PFSK-1 (cell line): ENCODE data around the gene ADAMTS13.

Experiments used
- FOXP2 ChIP-seq: optimal IDR thresholded peaks from 2 replicates; pipeline ENCODE3; 2011; ENCODE audit warnings: borderline replicate concordance, control low read depth, inconsistent platforms; ENCODE audit not compliant: insufficient read depth; ENCODE audit errors: extremely low read length, extremely low read depth
- POLR2AphosphoS5 ChIP-seq: IDR thresholded peaks from 2 replicates; pipeline ENCODE4 v1.6.1; 2012; ENCODE audit warnings: low read depth, mild to moderate bottlenecking, control low read depth, low read length, moderate library complexity
- REST ChIP-seq, 2 experiments: IDR thresholded peaks; 2 replicates each; pipeline versions ENCODE4 v1.6.1 to v1.8.0; 2011 to 2012; ENCODE audit warnings: low read depth in 2 of 2, low read length in 2 of 2, control low read depth in 1 of 2, inconsistent platforms in 1 of 2, mild to moderate bottlenecking in 1 of 2, moderate library complexity in 1 of 2; ENCODE audit not compliant: insufficient read depth in 1 of 2
- SIN3A ChIP-seq: IDR thresholded peaks from 2 replicates; pipeline ENCODE4 v1.6.1; 2012; ENCODE audit warnings: mild to moderate bottlenecking, low read length, moderate library complexity, borderline replicate concordance; ENCODE audit not compliant: insufficient read depth
- TAF1 ChIP-seq: IDR thresholded peaks from 2 replicates; pipeline ENCODE4 v1.6.1; 2012; ENCODE audit warnings: low read length, control low read depth, borderline replicate concordance; ENCODE audit not compliant: insufficient read depth

The ADAMTS13 gene

DNA sequence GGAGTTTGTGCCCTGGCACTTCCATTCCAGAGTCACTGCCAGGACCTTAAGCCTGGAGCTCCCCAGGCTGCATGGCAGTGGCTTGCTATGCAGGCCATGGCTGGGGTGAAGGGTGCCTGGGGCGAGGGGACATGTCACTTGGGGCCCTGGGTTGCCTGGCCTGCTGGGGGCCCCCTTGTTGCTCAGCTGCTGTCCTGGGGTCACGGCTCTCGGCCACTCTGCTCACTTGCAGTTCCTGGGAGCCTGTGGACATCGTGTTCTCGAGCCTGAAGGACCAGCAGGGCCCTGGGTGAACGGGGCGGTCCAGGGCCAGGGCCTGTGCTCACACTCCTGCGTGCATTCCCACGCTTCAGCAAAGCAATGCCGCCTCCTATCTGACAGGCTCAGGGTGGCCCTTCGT lies 71.3 kb downstream of the ADAMTS13 start:
- TF ChIP-seq TAF1 = no peak

DNA sequence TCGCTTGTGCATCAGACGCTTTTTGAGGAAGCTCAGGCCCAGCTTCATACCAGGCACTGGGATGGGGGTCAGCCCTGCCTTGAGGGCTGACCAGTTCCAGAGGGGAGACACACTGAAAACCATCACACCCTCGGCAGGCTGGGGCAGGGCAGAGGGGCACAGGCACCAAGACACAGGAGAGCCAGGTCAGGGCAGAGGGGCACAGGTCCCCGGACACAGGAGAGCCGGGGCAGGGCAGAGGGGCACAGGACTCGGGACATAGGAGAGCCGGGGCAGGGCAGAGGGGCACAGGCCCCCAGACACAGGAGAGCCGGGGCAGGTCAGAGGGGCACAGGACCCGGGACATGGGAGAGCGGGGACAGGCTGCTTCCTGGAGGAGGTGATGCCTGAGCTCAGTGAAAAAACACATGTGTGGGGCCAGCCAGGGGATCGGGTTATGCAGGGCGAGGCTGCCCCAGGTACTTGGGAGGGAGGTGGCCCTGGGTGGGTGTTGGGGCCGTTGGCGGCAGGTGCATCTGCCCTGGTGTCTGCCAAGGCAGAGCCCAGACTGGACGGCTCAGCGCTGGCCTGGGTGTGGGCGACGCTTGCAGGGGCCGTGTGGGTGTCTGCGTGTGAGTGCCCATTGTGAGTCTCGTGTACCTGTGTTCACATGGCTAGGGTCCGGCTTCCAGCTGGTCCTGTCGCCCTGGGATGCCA lies 71.8 kb downstream of the ADAMTS13 start:
- TF ChIP-seq POLR2AphosphoS5 (no peak), REST (IDR thresholded peaks at IDR 0.05; ENCODE audit: insufficient read depth in 1 of 2, low read depth in 2 of 2, low read length in 2 of 2) (no peak), TAF1 (no peak), SIN3A (no peak), FOXP2 (no peak)

DNA sequence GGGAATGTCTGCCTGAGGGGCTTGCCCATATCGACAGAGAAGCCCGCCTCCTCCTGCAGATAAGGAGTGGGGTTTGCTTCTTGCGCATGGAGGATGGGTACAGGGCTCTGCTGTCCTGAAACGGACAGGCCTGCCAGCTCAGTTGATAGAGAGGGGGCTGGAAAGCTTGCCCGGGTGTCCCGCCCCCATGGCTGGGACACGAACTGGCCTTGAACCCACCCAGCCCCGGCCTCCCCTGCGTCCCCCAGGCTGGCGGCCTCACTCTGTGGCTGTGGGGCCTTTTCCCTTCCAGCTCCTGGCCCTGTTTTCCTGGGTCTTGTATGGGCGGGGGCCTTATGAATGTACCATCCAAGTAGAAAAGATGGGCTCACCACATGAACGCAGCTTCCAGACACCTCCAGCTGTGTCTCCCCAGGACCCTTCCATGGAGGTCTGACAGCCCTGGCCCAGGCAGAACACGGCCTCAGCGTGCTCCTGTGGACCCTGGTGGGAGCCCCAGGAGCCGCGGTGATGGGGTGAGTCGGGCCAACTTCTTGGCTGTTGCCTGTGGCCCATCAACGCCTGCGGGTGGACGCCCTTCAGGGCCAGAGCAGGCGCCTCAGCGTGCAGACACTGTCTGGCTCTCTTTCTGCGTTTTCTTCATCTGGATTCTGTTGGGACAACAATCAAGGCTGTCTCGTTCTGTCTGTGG lies 72.6 kb downstream of the ADAMTS13 start:
- no peak for TF ChIP-seq TAF1
- TF ChIP-seq FOXP2 = no peak
- no peak for TF ChIP-seq SIN3A
- no peak for TF ChIP-seq REST (IDR thresholded peaks at IDR 0.05; ENCODE audit: insufficient read depth in 1 of 2, low read depth in 2 of 2, low read length in 2 of 2)
- TF ChIP-seq POLR2AphosphoS5 = no peak

DNA sequence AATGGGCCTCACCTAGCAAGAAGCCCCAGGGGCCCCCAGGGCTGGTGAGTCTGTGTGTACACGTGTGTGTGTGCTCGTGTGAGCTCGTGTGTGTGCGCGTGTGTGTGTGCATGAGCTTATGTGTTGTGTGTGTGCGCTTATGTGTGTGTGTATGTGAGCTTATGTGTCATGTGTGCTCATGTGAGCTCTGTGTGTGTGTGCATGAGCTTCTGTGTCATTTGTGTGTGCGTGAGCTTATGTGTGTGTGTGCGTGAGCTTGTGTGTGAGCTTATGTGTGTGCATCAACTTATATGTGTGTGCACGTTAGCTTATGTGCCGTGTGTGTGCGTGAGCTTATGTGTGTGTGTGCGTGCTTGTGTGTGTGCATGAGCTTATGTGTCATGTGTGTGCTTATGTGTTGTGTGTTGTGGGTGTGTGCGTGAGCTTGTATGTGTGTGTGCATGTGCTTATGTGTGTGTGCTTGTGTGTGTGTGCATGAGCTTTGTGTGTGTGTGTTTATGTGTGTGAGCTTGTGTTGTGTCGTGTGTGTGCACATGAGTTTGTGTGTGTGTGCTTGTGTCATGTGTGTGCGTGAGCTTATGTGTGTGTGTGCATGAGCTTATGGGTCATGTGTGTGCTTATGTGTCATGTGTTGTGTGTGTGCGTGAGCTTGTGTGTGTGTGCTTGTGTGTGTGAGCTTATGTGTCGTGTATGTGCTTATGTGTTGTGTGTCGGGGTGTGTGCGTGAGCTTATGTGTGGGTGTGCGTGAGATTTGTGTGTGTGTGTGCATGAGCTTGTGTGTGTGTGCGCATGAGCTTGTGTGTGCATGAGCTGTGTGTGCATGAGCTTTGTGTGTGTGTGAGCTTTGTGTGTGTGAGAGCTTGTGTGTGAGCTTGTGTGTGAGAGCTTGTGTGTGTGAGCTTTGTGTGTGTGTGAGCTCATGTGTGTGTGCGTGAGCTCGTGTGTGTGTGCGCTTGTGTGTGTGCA lies 73.4 kb downstream of the ADAMTS13 start:
- TF ChIP-seq POLR2AphosphoS5 (no peak), FOXP2 (no peak), SIN3A (no peak), REST (IDR thresholded peaks at IDR 0.05; ENCODE audit: insufficient read depth in 1 of 2, low read depth in 2 of 2, low read length in 2 of 2) (no peak)

- TF ChIP-seq REST (IDR thresholded peaks at IDR 0.05; ENCODE audit: insufficient read depth in 1 of 2, low read depth in 2 of 2, low read length in 2 of 2) (no peak), FOXP2 (no peak), POLR2AphosphoS5 (no peak)
Observed at GRCh38 chr9:133496861-133497842, 75.0 kb downstream of the ADAMTS13 start.
